Peyer's patch (tissue), 4 donors: ENCODE data around the gene KCNT1. TPM values are rescaled to one million over a fixed set of nuclear protein-coding genes. Genes with fewer than 3 reads are reported as not detected.

Experiments
- DNase-seq, 3 donors: peaks; one replicate each; pipeline ENCODE4 v3.0.0-alpha.2; 2017 to 2019
- H3K27ac ChIP-seq, 4 donors: fragments of 200-600 bp; sonication (generic); one replicate each; pipeline ENCODE4 v1.5.1; 2016 to 2019
- H3K27me3 ChIP-seq, 2 donors: fragments of 200-600 bp; sonication (generic); one replicate each; pipeline ENCODE4 v1.5.1; 2019
- H3K36me3 ChIP-seq, 3 donors: fragments of 200-600 bp; sonication (generic); one replicate each; pipeline ENCODE4 v1.5.1; 2016 to 2019
- H3K4me1 ChIP-seq, 4 donors: fragments of 200-600 bp; sonication (generic); one replicate each; pipeline ENCODE4 v1.5.1; 2016 to 2019
- H3K4me3 ChIP-seq, 4 donors: fragments of 200-600 bp; sonication (generic); 1 replicate in 3 of 4; 2 replicates in 1 of 4; pipeline ENCODE4 v1.5.1; 2016 to 2019; ENCODE audit warnings: mild to moderate bottlenecking in 1 of 4
- H3K9me3 ChIP-seq, 4 donors: fragments of 200-600 bp; sonication (generic); one replicate each; pipeline ENCODE4 v1.5.1; 2016 to 2019; ENCODE audit warnings: mild to moderate bottlenecking in 1 of 4
- CTCF ChIP-seq, 6 experiments: fragments of 450-650 bp in 4 of 6; fragments of 200-600 bp in 2 of 6; sonication (generic) in 1 of 6; IDR thresholded peaks; one replicate each; pipeline ENCODE4 v1.5.1; 2017 to 2019; ENCODE audit warnings: antibody characterized with exemption in 6 of 6, mild to moderate bottlenecking in 3 of 6, moderate library complexity in 1 of 6
- POLR2A ChIP-seq, 2 donors: fragments of 450-650 bp; IDR thresholded peaks; one replicate each; pipeline ENCODE4 v1.5.1; 2017; ENCODE audit warnings: antibody characterized with exemption in 2 of 2, mild to moderate bottlenecking in 2 of 2, moderate library complexity in 2 of 2
- total RNA-seq, 4 donors: library from RNA; depleted of rRNA; stranded (reverse); fragments of >200 nt; gene quantifications; one replicate each; pipeline ENCODE4 v1.1.0, GENCODE V29; 2016

The KCNT1 gene
- total RNA-seq, 4 donors from 2014 or later: 0.27 TPM; not detected in 3

- Histone ChIP-seq H3K27me3 (no peaks in the 10 kb centered on the region), H3K9me3 (no peaks in the 10 kb centered on the region), H3K36me3 (no peaks in the 10 kb centered on the region), H3K4me3 (no peak overlapping the region), H3K4me1 (no peaks in the 10 kb centered on the region), H3K27ac (no peak overlapping the region)
- DNase-seq: no peak
- TF ChIP-seq CTCF (IDR thresholded peaks at IDR 0.05) (no peak), POLR2A (IDR thresholded peaks at IDR 0.05) (no peak)
Observed at GRCh38 chr9:135796784-135797485, 95.0 kb downstream of the KCNT1 start.

GRCh38 chr9:135797507-135798262 lies 95.7 kb downstream of the KCNT1 start:
- TF ChIP-seq POLR2A (IDR thresholded peaks at IDR 0.05) (no peak), CTCF (IDR thresholded peaks at IDR 0.05) (peak in 4 of 6 experiments; percentile 21 to 32 (median 26))
- no peak overlapping the region for H3K4me3 ChIP-seq
- DNase-seq: no peak

GRCh38 chr9:135798263-135798585 lies 96.2 kb downstream of the KCNT1 start:
- no peak overlapping the region for H3K27ac ChIP-seq
- no peak overlapping the region for H3K4me3 ChIP-seq
- H3K27me3 ChIP-seq: no peaks in the 10 kb centered on the region
- no peaks in the 10 kb centered on the region for H3K4me1 ChIP-seq
- TF ChIP-seq POLR2A (IDR thresholded peaks at IDR 0.05) (no peak), CTCF (IDR thresholded peaks at IDR 0.05) (no peak)
- no peaks in the 10 kb centered on the region for H3K36me3 ChIP-seq
- DNase-seq: no peak
- no peaks in the 10 kb centered on the region for H3K9me3 ChIP-seq

More at GRCh38 chr9:135797507-135798262, 95.7 kb downstream of the KCNT1 start:
- Histone ChIP-seq H3K9me3 (no peaks in the 10 kb centered on the region), H3K27me3 (no peaks in the 10 kb centered on the region), H3K27ac (no peak overlapping the region), H3K4me1 (no peaks in the 10 kb centered on the region), H3K36me3 (no peaks in the 10 kb centered on the region)

- H3K9me3 ChIP-seq: no peaks in the 10 kb centered on the region
- H3K27ac ChIP-seq: no peak overlapping the region
- H3K4me3 ChIP-seq: no peak overlapping the region
- DNase-seq: no peak
- TF ChIP-seq POLR2A (IDR thresholded peaks at IDR 0.05): no peak
- no peak for TF ChIP-seq CTCF (IDR thresholded peaks at IDR 0.05)
- no peaks in the 10 kb centered on the region for H3K36me3 ChIP-seq
- H3K4me1 ChIP-seq: no peaks in the 10 kb centered on the region
- no peaks in the 10 kb centered on the region for H3K27me3 ChIP-seq
Observed at GRCh38 chr9:135799261-135799660, 97.3 kb downstream of the KCNT1 start.

- no peaks in the 10 kb centered on the region for H3K27me3 ChIP-seq
- no peak overlapping the region for H3K4me3 ChIP-seq
- no peak overlapping the region for H3K27ac ChIP-seq
- no peak for TF ChIP-seq CTCF (IDR thresholded peaks at IDR 0.05)
- no peak for TF ChIP-seq POLR2A (IDR thresholded peaks at IDR 0.05)
- H3K36me3 ChIP-seq: no peaks in the 10 kb centered on the region
- H3K9me3 ChIP-seq: no peaks in the 10 kb centered on the region
- no peak for DNase-seq
- no peaks in the 10 kb centered on the region for H3K4me1 ChIP-seq
Observed at GRCh38 chr9:135801070-135801469, 99.1 kb downstream of the KCNT1 start.
